ENCODE results near the gene NLRC3. TPM values are rescaled to one million over a fixed set of nuclear protein-coding genes. Genes with fewer than 3 reads are reported as not detected.

The NLRC3 gene
- total RNA-seq, 8 experiments from 2014 or later: 0.41 to 1.5 (median 0.62) TPM

- 80 to 100% (median 97%) methylated on average over 1 to 10 of the region's 22 CpGs; no CpG with 5 or more reads in 6 of the 10 experiments for WGBS, 10 experiments
- ATAC-seq (replicated peaks in 6 of 8): no peak
- in situ Hi-C loops (cut with MboI; ENCODE audit: low pct_unique_long_range_greater_than_20kb in 2 of 9, low sequenced_read_pairs in 9 of 9, unreplicated experiment in 9 of 9): no loop called here
- H3K4me1 ChIP-seq (replicated peaks in 1 of 2): no peaks in the 10 kb centered on the region
- H3K27ac ChIP-seq: no peak overlapping the region
- H3K4me3 ChIP-seq: no peak overlapping the region
Measured at GRCh38 chr16:3594316-3595109, 17.3 kb upstream of the NLRC3 start.

GRCh38 chr16:3592559-3592958 is 15.4 kb upstream of the NLRC3 start:
- H3K4me1 ChIP-seq (replicated peaks in 1 of 2): no peaks in the 10 kb centered on the region
- in situ Hi-C loops (cut with MboI; ENCODE audit: low pct_unique_long_range_greater_than_20kb in 2 of 9, low sequenced_read_pairs in 9 of 9, unreplicated experiment in 9 of 9): no loop called here
- 90 to 100% (median 95%) methylated on average over 1 to 10 of the region's 12 CpGs; no CpG with 5 or more reads in 2 of the 10 experiments for WGBS, 10 experiments
- H3K4me3 ChIP-seq: no peak overlapping the region
- H3K27ac ChIP-seq: no peak overlapping the region
- no peak for ATAC-seq (replicated peaks in 6 of 8)

DNA sequence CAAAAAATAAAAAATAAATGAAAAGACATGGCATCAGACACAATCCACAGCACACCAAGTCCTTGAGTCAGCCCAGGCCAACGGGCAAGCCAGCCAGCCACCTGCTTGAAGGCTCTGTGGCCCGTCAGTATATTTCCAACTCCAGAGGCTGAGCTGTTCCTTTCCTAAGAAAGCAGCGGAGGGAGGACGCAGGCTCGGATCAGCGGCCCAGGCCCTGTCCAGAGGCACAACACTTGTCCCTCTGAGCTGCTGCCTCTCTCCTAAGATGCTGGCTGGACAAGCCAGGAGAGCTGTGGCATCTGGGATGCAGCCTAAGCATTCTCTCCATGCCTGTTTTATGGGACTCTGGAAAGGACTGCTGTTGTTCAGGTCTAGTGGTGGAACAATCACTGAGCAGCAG is 14.8 kb upstream of the NLRC3 start:
- Histone ChIP-seq H3K4me3 (no peak overlapping the region), H3K4me1 (replicated peaks in 1 of 2) (no peaks in the 10 kb centered on the region), H3K27ac (no peak overlapping the region)
- ATAC-seq (replicated peaks in 6 of 8): no peak
- in situ Hi-C loops (cut with MboI; ENCODE audit: low pct_unique_long_range_greater_than_20kb in 2 of 9, low sequenced_read_pairs in 9 of 9, unreplicated experiment in 9 of 9): no loop called here
- 60 to 100% (median 94%) methylated on average over 1 to 4 of the region's 6 CpGs; no CpG with 5 or more reads in 5 of the 10 experiments for WGBS, 10 experiments

- H3K4me3 ChIP-seq: no peak overlapping the region
- ATAC-seq (replicated peaks in 6 of 8): no peak
- H3K27ac ChIP-seq: no peak overlapping the region
- no peaks in the 10 kb centered on the region for H3K4me1 ChIP-seq (replicated peaks in 1 of 2)
- in situ Hi-C loops (cut with MboI; ENCODE audit: low pct_unique_long_range_greater_than_20kb in 2 of 9, low sequenced_read_pairs in 9 of 9, unreplicated experiment in 9 of 9): no loop called here
- 80 to 100% (median 100%) methylated on average over 1 to 4 of the region's 5 CpGs; no CpG with 5 or more reads in 4 of the 10 experiments for WGBS, 10 experiments
Measured at GRCh38 chr16:3591436-3591803, 14.2 kb upstream of the NLRC3 start.

- no peaks in the 10 kb centered on the region for H3K4me1 ChIP-seq (replicated peaks in 1 of 2)
- in situ Hi-C loops (cut with MboI; ENCODE audit: low pct_unique_long_range_greater_than_20kb in 2 of 9, low sequenced_read_pairs in 9 of 9, unreplicated experiment in 9 of 9): no loop called here
- no peak overlapping the region for H3K27ac ChIP-seq
- 93 to 100% (median 95%) methylated on average over 2 to 20 of the region's 27 CpGs; no CpG with 5 or more reads in 1 of the 10 experiments for WGBS, 10 experiments
- ATAC-seq (replicated peaks in 6 of 8): no peak
- H3K4me3 ChIP-seq: no peak overlapping the region
Measured at GRCh38 chr16:3590736-3591435, 13.7 kb upstream of the NLRC3 start.

DNA sequence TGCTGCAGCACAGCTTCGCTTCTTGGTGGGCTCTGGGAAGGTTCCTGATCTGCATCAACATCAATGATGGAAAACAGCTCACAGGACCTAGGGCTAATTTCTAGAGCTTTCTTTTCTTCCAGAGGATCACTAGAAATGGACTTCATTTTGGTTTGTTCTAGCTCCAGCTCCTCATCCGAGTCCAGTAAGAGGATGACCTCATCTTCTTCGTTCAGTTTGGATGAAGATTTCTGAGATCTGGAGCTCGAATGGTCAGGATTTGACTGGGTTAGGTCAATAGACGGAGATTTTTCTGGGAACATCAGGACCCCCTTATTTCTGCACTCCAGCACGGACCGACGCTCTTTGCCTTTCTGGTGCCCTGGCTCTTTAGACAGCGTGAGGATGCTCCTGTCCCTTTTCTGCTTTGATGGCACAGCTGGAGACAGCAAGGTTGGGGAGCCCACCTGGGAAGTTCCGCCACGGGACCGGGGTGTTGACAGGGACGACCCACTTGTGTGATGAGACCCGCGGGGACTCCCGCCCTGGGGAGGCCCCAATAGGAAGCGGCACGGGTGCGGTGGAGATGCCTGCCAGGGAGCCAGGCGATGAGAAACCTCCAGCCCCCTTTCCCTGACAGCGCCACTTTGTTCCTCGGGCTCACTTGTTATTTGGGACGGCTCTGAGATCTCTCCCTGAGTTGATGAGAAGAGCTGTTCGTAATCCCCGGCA is 12.9 kb upstream of the NLRC3 start:
- H3K27ac ChIP-seq: no peak overlapping the region
- H3K4me3 ChIP-seq: no peak overlapping the region
- in situ Hi-C loops (cut with MboI; ENCODE audit: low pct_unique_long_range_greater_than_20kb in 2 of 9, low sequenced_read_pairs in 9 of 9, unreplicated experiment in 9 of 9): no loop called here
- ATAC-seq (replicated peaks in 6 of 8): no peak
- 75 to 93% (median 85%) methylated on average over 2 to 18 of the region's 25 CpGs; no CpG with 5 or more reads in 3 of the 10 experiments for WGBS, 10 experiments
- H3K4me1 ChIP-seq (replicated peaks in 1 of 2): no peaks in the 10 kb centered on the region

DNA sequence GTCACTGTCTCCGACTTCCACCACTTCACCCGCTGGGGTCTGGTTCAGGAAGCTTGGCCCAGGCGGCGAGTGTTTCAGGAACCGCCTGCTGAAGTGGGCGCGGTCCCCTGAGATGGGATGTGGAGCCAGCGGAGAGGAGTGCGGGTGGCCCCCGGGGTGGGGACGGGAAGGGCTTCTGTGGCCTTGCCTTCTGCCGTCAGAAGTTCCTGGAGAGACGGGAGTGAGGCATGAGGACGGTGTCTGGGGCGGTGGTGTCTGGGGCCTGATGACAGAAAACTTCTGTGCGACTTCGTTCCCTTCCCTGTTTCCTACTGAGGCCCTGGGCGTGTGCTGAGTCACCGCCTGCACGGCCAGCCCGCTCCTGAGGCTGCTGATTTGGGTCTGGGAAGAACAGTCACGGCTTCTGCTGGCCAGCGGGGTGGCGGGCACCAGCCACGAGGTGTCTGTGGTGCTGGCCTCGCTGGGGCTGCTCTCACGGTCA is 12.3 kb upstream of the NLRC3 start:
- WGBS, 10 experiments: 75 to 100% (median 93%) methylated on average over 4 to 9 of the region's 27 CpGs; no CpG with 5 or more reads in 5 of the 10 experiments
- H3K27ac ChIP-seq: no peak overlapping the region
- H3K4me3 ChIP-seq: no peak overlapping the region
- peak in 1 of 8 experiments; percentile 73 for ATAC-seq (replicated peaks in 6 of 8)
- in situ Hi-C loops (cut with MboI; ENCODE audit: low pct_unique_long_range_greater_than_20kb in 2 of 9, low sequenced_read_pairs in 9 of 9, unreplicated experiment in 9 of 9): no loop called here
- no peaks in the 10 kb centered on the region for H3K4me1 ChIP-seq (replicated peaks in 1 of 2)

DNA sequence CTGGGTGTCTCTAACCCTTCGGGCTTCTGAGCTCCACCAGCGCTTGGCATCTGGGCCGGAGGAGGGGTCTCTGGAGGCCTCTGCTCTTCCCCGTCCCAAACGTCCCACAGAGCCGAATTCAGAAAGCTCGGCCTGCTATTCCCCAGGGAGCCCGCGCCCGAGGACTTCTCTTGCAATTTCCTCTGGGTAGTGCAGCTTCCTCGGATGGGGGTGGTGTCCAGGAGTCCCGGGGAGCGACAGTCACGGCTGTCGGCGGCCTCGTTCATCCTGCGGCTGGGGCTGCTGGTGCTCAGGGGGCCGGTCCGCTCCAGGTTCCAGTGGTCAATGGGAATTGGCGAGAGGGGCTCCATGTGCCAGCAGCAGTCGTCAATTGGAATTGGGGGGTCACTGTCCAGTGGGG is 11.8 kb upstream of the NLRC3 start:
- Histone ChIP-seq H3K27ac (no peak overlapping the region), H3K4me3 (no peak overlapping the region), H3K4me1 (replicated peaks in 1 of 2) (no peaks in the 10 kb centered on the region)
- in situ Hi-C loops (cut with MboI; ENCODE audit: low pct_unique_long_range_greater_than_20kb in 2 of 9, low sequenced_read_pairs in 9 of 9, unreplicated experiment in 9 of 9): no loop called here
- WGBS, 10 experiments: 75 to 100% (median 87%) methylated on average over 3 to 6 of the region's 22 CpGs; no CpG with 5 or more reads in 6 of the 10 experiments
- no peak for ATAC-seq (replicated peaks in 6 of 8)

DNA sequence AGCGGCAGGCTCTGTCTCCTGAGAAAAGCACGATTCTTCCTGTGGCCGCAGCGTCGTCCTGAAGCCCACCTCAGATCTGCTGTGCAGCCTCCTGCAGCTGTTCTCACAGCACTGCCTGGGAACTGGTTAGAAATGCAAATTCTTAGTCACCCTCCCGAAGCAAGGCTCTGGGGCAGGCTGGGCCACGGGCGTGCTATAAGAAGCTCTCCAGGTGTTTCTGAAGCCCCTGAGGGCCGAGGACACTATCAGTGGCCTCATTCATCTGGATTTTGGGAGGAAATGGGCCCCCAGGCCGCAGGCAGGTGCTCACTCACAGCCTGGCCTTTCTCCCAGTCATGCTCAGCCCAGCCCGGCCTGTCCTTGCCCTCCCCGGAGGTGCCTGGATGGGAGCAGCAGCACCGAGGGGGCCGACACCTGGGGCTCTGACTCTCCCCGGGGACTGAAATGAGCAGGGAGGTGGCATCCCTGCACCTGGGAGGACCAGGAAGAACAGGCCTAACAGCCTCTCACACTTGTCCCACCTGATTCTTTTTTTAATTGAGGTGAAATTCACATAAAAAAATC is 10.4 kb upstream of the NLRC3 start:
- ATAC-seq (replicated peaks in 6 of 8): peak in 2 of 8 experiments; percentile 35 to 43
- H3K27ac ChIP-seq: no peak overlapping the region
- in situ Hi-C loops (cut with MboI; ENCODE audit: low pct_unique_long_range_greater_than_20kb in 2 of 9, low sequenced_read_pairs in 9 of 9, unreplicated experiment in 9 of 9): no loop called here
- no peak overlapping the region for H3K4me3 ChIP-seq
- no peaks in the 10 kb centered on the region for H3K4me1 ChIP-seq (replicated peaks in 1 of 2)
- 80 to 100% (median 100%) methylated on average over 1 to 5 of the region's 15 CpGs; no CpG with 5 or more reads in 3 of the 10 experiments for WGBS, 10 experiments

DNA sequence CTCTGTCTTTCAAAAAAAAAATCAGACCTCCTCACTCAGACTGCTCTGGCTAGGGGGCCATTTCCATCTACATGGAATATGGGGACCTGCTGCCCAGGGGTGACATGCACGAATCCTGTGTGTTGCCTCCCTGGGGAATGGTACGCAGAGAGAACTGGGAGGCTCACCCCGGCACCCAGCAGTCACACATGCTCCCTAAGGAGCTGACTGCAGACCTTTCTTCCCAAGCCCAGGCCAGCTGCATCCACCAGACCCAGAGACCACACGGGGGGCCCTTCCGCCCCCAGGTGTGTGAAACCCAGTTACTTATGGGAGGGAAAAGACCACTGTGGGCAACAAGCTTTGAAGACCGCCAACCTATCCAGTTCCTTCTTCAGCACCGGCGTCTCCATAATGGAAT is 7.2 kb upstream of the NLRC3 start:
- Histone ChIP-seq H3K27ac (no peak overlapping the region), H3K4me1 (replicated peaks in 1 of 2) (peaks cover 0 to 11% of the 10 kb centered on the region in 2 donors), H3K4me3 (no peak overlapping the region)
- 100% methylated on average over 2 to 3 of the region's 8 CpGs; no CpG with 5 or more reads in 7 of the 10 experiments for WGBS, 10 experiments
- in situ Hi-C loops (cut with MboI; ENCODE audit: low pct_unique_long_range_greater_than_20kb in 2 of 9, low sequenced_read_pairs in 9 of 9, unreplicated experiment in 9 of 9): no loop called here
- ATAC-seq (replicated peaks in 6 of 8): no peak

GRCh38 chr16:3583303-3584038 is 6.3 kb upstream of the NLRC3 start:
- WGBS, 10 experiments: 80 to 100% (median 93%) methylated on average over 1 to 3 of the region's 16 CpGs; no CpG with 5 or more reads in 3 of the 10 experiments
- peaks cover 0 to 11% of the 10 kb centered on the region in 2 donors for H3K4me1 ChIP-seq (replicated peaks in 1 of 2)
- no peak overlapping the region for H3K4me3 ChIP-seq
- no peak overlapping the region for H3K27ac ChIP-seq
- in situ Hi-C loops (cut with MboI; ENCODE audit: low pct_unique_long_range_greater_than_20kb in 2 of 9, low sequenced_read_pairs in 9 of 9, unreplicated experiment in 9 of 9): no loop called here
- ATAC-seq (replicated peaks in 6 of 8): no peak
